Fibroblast of skin of abdomen (primary cell): Measurements from ENCODE around the gene RNGTT.

Experiments
- DNase-seq: peaks from one replicate; pipeline ENCODE4 v3.0.0-alpha.2; 2013

The RNGTT gene

DNA sequence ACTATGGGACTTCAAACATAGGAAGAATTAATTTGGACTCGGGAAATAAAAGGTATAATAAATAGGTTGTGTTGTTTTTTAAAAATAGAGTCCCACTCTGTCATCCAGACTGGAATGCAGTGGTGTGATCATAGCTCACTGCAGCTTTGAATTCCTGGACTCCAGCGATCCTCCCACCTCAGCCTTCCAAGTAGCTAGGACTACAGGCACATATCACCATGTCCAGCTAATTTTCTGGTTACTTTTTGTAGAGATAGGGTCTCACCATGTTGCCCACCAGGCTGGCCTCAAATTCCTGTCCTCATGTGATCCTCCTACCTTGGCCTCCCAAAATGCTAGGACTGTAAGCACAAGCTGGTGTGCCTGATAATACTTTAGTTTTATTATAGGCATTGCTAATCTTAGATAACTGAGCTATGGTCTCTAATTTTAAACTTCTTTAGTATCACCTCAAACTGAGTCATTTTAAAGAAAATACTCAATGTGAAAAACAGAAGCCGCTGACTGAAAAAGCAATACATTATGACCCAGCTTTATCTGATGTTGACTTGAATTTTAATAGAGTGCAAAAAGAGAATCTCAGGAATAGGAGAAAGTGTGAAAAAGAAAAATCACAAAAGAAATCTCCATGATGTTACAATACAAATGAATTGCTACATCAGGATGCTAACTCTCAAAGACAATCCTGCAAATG lies 251.0 kb downstream of the RNGTT start:
- DNase-seq: no peak

DNA sequence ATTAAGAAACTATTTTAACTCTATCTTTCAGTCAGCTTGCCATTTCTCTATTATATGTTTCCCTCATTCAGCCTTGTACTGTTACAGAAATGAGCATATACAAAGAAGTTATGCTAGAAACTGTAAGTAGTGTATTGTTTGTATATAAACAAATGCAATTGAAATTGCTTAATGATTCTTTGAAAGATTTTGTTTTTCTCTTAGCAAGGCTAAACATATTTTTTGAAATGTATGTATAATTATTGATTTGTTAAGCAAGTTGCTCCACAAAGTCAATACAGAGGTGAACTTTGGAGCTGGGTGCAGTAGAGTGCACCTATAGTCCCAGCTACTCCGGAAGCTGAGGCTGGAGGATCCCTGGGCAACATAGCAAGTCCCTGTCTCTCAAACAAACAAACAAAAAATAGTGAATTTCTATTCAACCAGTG lies 253.6 kb downstream of the RNGTT start:
- no peak for DNase-seq

DNA sequence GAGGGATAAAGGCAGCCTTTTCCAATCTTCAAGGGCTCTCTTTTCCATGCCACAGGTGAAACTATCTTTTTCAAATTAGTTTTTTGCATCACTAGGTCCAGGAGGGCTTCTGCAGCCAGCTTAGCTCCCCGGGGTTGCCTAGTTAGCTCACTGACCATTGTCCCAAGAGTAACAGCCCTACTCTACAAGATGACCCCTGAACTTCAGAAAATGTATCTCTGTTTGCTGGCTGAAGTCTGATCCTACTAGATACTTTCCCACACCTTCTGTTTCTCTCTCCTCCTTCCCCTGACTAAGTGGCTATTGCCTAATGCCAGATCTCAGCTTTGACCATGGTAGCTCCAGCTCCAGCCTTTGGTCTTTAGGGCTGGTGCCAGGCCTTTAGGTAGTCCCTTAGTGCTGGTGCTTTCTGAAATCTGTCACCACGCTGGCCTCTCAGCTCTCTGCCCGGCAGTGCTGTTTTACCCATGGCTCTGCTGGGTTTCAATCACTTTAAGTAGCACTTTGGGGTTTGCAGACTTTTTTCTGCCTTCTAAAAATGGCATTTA lies 255.1 kb downstream of the RNGTT start:
- no peak for DNase-seq

DNA sequence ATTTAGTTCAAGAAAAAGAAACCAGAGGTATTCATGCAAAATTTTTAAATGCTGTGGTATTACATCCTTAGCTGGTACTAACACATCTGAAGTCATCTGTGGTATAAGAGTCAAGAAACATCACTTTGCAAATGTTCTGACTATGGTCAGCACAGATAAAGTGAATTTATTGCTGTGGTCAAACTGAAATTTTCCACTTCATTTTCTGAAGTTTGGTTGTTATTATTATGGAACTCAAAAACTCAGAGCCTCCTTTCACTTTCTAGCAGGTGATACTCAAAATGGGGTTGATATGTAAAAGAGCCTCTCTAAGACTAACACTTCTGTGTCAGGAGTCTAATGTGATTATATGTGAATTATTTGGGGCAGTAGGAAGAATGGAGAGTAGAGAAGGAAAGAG lies 257.8 kb downstream of the RNGTT start:
- no peak for DNase-seq

DNA sequence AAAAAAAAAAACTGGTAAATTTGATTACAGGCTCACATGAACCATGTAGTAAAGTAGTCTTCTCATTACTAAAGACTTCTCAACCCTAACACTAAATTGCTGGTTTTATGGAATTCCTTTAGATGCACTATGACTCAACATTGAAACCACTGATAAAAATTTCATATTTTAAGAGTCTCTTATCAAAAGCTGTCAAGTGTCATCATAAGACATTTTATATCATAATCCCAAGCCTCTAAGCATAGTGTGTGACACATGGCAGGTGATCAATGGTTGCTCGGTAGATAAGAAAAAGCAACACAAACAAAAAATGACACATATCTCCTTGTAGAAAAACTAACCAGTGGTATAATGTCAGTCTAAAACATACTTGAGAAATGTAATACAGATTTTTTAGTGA lies 258.4 kb downstream of the RNGTT start:
- DNase-seq: no peak

DNA sequence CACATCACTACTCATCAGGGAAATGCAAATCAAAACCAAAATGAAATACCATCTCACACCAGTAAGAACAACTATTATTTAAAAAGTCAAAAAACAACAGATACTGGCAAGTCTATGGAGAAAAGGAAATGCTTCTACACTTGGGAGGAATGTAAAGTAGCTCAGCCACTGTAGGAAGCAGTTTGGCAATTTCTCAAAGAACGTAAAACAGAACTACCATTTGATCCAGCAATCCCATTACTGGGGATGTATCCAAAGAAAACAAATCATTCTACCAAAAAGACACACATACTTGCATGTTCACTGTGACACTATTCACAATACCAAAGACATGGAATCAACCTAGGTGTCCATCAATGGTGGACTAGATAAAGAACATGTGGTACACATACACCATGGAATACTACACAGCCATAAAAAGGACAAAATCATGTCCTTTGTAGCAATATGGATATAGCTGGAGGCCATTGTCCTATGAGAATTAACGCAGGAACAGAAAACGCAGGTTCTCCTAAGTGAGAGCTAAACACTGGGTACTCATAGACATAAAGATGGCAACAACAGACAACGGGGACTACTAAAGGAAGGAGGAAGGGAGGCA lies 260.4 kb downstream of the RNGTT start:
- no peak for DNase-seq

DNA sequence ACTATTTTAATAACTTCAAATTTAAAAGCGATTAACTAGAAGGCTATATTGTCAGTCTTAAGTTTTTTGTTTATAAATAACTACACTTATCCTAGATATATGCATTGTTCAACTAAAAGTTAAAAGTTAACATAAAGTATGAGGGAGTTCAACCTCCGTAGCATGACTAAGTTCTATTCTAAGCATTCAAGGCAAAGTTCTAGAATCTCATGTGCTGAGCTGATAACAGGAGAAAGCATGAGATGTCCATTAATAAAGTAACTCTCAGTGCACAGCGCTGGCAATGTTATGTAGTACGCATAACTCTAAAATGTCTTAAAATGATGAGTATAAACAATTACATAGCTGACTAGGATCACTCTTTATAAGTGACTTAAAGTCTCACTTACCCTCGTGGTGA lies 264.8 kb downstream of the RNGTT start:
- no peak for DNase-seq

DNA sequence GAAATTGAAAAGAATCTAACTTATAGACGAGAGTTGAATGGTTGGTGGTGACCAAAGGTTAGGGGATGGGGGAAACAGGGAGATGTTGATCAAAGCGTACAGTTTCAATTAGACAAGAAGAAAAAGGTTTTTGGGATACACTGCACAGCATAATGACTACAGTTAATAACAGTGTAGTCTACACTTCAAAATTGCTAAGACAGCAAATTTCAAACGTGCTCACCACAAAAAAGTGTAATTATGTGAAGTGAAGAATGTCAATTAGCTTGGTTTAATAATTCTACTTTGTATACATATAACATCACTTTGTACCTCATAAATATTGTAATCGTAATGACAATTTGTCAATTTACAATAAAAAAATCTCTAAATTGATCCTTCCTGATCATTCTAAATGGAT lies 267.5 kb downstream of the RNGTT start:
- DNase-seq: no peak

DNA sequence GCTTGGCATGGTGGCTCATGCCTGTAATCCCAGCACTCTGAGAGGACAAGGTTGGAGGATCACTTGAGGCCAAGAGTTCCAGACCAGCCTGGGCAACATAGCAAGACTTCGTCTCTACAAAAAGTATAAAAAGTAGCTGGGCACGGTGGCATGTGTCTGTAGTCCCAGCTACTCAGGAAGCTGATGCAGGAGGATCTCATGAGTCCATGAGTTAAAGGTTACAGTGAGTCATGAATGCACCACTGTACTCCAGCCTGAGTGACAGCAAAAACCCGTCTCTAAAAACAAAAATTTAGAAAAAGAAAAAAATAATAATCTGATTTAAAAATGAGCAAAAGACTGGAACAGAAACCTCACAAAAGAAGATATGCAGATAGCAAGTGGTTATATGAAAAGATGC lies 279.7 kb downstream of the RNGTT start:
- no peak for DNase-seq

DNA sequence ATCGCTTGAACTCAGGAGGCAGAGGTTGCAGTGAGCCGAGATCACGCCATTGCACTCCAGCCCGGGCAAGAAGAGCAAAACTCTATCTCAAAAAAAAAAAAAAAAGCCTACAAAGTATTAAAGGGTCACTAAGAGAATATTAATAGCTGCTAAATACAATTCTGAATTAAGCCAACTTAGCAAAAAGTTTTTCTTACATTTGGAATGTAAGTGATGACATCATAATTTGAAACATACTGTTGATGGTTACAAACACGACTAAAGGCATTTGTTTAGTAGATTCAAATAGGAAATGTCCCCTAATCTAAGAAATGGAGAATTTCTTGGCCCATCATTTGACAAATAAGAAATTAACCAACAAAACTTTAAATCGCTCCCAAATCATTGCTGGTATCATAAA lies 282.8 kb downstream of the RNGTT start:
- DNase-seq: no peak

DNA sequence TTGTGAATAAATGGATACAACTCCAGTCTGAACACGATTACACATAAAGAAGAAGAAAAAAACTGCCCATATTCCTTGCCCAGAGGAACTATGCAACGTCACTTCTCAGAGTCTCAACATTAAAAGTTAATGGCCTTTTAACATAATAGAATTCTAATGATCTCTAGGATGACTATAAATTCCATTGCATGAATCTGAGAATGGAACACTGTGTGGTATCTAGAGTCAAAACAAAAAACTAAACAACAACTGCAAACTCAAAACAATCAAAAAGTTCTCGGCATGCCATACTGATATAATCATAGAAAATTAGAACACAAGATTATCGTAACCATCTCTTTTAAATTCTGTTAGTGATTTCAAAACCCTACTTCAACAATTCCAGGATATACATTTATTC lies 283.6 kb downstream of the RNGTT start:
- no peak for DNase-seq

DNA sequence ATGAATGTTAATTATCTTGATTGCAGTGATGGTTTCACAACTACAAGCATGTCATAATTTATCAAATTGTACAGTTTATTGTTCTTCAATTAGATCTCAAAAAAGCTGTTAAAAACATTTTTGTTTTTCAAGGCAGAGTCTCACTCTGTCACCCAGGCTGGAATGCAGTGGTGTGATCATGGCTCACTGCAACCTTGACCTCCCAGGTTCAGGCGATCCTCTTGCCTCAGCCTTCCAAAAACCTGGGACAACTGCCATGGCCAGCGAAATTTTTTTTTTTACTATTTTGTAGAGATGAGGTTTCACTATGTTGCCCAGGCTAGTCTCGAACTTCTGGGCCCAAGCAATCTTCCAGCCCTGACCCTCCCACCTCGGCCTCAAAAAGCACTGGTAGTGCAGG lies 286.1 kb downstream of the RNGTT start:
- DNase-seq: no peak

DNA sequence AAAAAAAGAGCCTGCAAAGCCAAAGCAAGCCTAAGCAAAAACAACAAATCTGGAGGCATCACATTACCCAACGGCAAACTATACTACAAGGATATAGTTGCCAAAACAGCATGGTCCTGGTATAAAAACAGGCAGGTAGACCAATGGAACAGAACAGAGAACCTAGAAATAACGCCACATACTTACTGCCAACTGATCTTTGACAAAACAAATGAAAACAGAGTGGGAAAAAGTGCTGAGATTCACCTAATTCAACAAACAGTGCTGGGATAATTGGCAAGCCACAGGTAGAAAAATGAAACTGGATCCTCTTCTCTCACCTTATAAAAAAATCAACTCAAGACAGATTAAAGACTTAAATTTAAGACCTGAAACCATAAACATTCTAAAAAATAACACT lies 291.8 kb downstream of the RNGTT start:
- no peak for DNase-seq

DNA sequence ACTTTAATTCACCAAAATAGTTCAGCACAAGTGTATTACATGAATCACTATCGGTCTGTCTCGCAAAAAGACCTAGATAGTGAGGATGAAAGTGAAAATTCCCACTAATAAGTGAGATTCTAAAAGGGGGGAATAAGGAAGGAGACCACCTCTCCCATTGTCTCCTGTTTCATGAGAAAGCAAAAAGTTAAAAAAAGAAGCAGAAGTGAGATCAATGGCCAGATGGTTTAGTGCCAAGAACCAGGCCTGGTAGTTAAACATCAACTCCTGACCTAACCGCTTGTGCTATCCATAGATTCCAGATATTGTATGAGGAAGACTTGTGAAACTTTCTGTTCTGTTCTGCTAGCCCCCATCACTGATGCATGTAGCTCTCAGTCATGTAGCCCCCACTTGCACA lies 293.0 kb downstream of the RNGTT start:
- DNase-seq: no peak

DNA sequence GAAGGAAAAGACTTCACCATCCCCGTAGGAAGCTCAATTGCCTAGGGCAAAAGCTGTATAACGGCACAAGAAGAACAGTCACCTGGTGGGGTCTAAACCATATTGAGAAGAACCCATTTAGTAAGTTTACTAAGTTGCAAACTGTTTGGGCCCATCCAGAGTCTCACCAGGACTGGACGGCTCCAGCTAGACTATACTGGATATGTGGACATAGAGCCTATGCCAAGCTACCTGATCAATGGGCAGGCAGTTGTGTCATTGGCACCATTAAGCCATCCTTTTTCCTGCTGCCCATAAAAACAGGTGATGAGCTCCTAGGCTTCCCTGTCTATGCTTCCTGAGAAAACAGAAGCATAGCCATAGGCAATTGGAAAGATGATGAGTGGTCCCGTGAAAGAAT lies 293.9 kb downstream of the RNGTT start:
- no peak for DNase-seq

DNA sequence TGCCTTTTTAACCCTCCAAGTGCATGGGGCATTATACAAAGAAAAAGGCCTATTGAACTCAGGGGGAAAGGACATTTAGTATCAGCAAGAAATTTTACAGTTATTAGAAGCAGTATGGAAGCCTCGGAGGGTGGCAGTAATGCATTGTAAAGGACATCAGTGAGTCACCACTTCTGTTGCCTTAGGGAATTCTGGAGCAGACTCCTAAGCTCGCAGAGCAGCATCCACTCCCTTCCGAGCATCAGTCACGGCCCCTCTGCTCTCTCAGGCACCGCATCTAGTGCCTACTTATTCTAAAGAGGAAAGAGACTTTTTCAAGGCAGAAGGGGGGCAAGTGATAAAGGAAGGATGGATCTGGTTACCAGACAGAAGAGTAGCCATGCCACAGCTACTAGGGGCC lies 296.5 kb downstream of the RNGTT start:
- DNase-seq: no peak

DNA sequence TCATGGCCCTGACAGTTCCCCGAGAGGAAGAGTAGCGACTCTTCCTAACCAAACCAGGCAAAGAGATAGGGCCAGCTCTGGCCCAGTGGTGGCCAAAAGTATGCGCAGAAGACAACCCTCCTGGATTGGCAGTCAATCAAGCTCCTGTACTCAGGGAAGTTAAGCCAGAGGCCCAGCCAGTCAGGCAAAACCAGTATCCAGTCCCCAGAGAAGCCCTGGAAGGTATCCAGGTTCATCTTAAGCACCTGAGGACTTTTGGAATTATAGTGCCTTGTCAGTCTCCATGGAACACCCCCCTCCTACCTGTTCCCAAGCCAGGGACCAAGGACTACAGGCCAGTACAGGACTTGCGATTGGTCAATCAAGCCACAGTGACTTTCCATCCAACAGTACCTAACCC lies 298.3 kb downstream of the RNGTT start:
- no peak for DNase-seq

DNA sequence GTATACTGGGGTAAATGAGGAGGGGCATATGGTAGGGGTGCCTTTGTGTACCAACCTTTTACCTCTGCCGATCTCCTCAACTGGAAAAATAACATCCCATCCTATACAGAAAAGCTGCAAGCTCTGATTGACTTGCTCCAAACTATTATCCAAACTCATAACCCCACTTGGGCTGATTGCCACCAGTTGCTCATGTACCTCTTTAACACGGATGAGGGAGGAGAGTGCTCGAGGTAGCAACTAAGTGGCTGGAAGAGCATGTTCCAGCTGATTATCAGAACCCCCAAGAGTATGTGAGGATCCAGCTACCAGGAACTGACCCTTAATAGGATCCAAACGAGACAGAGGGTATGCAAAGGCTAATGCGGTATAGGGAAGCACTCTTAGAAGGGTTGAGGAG lies 299.6 kb downstream of the RNGTT start:
- no peak for DNase-seq

DNA sequence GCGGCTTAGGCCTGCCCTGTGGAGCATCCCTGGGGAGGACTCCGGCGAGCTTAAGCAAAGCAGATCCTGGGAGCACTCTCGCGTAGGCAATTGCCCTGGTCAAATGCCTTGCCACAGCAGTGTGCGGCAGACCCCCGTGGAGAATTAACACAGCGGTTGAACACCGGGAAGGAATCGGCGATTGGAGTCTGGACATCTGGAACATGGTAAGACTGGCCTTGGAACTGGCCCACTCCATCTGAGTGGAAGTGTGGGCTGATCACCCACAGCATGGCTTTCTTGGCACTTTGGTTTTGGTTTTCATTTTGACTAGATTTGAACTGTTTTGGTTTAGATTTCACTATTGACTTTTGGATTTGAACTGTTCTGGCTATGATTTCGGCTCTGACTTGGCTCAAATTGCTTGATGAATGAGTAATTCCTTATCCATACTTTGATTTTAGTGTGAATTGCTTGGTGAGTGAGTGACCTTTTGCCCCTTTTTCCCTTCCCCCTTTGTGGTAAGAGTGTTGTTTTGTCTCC lies 300.7 kb downstream of the RNGTT start:
- DNase-seq: no peak

DNA sequence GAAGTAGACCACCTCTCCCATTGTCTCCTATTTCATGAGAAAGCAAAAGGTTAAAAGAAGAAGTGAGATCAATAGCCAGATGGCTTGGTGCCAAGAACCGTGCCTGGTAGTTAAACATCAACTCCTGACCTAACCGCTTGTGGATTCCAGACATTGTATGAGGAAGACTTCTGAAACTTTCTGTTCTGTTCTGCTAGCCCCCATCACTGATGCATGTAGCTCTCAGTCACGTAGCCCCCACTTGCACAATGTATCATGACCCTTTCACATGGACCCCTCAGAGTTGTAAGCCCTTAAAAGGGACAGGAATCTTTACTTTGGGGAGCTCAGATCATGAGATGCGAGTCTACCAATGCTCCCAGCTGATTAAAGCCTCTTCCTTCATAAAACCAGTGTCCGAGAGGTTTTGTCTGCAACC lies 301.2 kb downstream of the RNGTT start:
- no peak for DNase-seq

DNA sequence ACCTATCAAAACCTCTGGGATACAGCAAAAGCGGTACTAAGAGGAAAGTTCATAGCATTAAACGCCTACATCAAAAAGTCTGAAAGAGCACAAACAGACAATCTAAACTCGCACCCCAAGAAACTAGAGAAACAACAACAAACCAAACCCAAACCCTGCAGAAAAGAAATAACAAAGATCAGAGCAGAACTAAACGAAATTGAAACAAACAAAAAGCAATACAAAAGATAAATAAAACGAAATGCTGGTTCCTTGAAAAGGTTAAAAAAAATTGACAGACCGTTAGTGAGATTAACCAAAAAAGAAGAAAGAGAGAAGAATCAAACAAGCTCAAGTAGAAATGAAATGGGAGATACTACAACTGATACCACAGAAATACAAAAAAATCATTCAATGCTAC lies 302.3 kb downstream of the RNGTT start:
- DNase-seq: no peak

DNA sequence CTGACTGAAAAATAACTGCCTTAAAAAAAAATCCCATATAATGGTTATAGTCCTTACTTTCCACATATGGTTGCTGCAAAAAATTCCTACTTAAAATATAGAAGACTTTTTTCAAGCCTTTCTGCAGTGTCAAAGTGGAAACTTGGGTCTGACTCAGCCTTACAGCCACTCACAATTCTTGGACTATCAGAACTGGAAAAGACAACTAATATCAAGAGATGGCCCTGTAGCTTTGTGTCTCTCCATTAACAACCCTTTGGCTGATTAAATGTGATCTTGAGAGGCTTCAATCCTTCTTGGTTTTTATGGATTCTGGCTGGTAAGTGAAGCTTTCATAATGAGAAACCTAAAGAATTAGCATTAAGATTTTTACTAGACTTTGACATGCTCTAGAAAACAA lies 307.8 kb downstream of the RNGTT start:
- DNase-seq: no peak

DNA sequence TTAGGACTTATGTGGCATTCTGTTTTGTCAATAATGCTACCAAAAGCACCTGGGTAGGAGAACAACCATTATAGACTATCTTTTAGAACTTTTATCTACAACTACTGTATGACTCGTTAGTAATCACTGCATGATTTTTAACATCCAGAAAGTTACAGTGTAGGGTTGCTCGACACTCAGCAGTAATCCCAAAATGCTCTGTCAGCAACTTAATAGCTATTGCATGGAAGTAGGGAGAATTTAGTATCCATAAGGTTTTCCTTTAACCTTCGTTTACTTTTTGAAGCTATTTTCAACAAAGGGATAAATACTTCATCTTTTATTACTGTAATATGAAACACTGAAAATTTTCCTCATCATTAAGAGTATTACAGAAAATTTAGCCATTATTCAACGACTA lies 309.5 kb downstream of the RNGTT start:
- DNase-seq: no peak

DNA sequence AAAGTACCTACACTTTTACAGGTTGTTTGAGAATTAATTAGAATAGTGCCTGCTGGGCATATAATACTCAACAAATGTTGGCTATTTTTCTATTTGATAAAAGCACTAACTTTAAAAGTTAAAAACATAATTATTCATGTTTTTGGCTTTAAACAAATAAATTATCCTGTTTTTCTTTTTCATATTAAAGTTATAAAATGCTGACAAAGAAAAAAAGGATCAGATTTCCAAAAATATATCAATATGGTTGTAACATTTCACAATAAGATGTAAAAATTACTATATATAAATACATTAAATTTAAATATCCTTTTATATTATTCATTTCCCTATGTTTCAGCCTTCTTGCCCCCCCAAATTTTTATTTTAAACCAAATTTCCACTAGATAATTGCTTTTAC lies 312.0 kb downstream of the RNGTT start:
- no peak for DNase-seq
